PFSK-1 (cell line): ENCODE measurements around the gene MAGI1.

Source experiments
- FOXP2 ChIP-seq: optimal IDR thresholded peaks from 2 replicates; pipeline ENCODE3; 2011; ENCODE audit warnings: borderline replicate concordance, control low read depth, inconsistent platforms; ENCODE audit not compliant: insufficient read depth; ENCODE audit errors: extremely low read length, extremely low read depth
- POLR2AphosphoS5 ChIP-seq: IDR thresholded peaks from 2 replicates; pipeline ENCODE4 v1.6.1; 2012; ENCODE audit warnings: low read depth, mild to moderate bottlenecking, control low read depth, low read length, moderate library complexity
- REST ChIP-seq, 2 experiments: IDR thresholded peaks; 2 replicates each; pipeline versions ENCODE4 v1.6.1 to v1.8.0; 2011 to 2012; ENCODE audit warnings: low read depth in 2 of 2, low read length in 2 of 2, control low read depth in 1 of 2, inconsistent platforms in 1 of 2, mild to moderate bottlenecking in 1 of 2, moderate library complexity in 1 of 2; ENCODE audit not compliant: insufficient read depth in 1 of 2
- SIN3A ChIP-seq: IDR thresholded peaks from 2 replicates; pipeline ENCODE4 v1.6.1; 2012; ENCODE audit warnings: mild to moderate bottlenecking, low read length, moderate library complexity, borderline replicate concordance; ENCODE audit not compliant: insufficient read depth
- TAF1 ChIP-seq: IDR thresholded peaks from 2 replicates; pipeline ENCODE4 v1.6.1; 2012; ENCODE audit warnings: low read length, control low read depth, borderline replicate concordance; ENCODE audit not compliant: insufficient read depth

MAGI1 gene

GRCh38 chr3:65811086-65811761 is 227.5 kb downstream of the MAGI1 start:
- TF ChIP-seq TAF1 (no peak), SIN3A (no peak), REST (IDR thresholded peaks at IDR 0.05; ENCODE audit: insufficient read depth in 1 of 2, low read depth in 2 of 2, low read length in 2 of 2) (no peak), POLR2AphosphoS5 (no peak), FOXP2 (no peak)

DNA sequence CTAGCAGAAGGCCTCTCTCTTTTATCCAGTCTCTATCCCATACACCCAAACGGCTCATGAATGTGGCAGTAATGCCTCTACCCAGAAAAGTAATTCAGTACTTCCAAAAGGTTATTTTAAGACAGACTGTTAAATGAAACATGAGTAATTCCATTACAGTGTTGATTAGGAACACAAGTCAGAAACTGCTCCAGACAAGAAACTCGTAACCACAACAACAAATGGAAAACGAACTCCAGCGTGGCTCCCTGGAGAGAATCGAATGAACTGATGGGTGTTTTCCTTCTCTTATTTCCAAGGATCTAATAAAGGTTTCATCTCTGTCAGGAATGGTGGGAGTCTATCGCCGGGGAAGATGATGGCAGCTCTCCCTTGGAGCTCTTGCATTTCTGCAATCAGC is 228.4 kb downstream of the MAGI1 start:
- no peak for TF ChIP-seq POLR2AphosphoS5

DNA sequence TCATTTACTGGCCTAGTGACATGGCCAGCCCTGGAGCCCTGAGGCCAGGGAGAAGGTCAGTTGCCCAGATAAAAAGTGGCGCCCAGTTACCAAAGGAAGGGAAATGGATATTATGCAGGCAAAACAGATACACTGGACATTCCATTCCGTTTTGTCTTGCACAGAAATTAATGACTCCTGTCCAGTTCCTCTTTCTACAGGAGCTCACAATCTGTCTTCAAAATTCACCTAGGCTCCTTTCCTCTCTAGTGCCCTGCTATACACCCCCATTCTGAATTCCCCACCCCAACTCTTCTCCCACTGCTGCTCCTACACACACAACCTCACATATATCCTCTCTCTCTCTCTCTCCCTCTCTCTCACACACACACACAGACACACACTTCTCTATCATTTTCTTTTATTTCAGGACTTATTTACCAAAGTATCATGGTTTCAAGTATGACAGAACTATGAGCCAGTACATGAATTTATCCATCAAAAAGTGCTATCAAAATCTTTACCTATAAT is 229.0 kb downstream of the MAGI1 start:
- TF ChIP-seq POLR2AphosphoS5 (no peak), TAF1 (no peak), REST (IDR thresholded peaks at IDR 0.05; ENCODE audit: insufficient read depth in 1 of 2, low read depth in 2 of 2, low read length in 2 of 2) (no peak), FOXP2 (no peak), SIN3A (no peak)

GRCh38 chr3:65808824-65809223 is 229.9 kb downstream of the MAGI1 start:
- TF ChIP-seq FOXP2 = no peak

- no peak for TF ChIP-seq REST (IDR thresholded peaks at IDR 0.05; ENCODE audit: insufficient read depth in 1 of 2, low read depth in 2 of 2, low read length in 2 of 2)
- no peak for TF ChIP-seq FOXP2
- no peak for TF ChIP-seq POLR2AphosphoS5
- TF ChIP-seq SIN3A = no peak
- TF ChIP-seq TAF1 = no peak
Observed at GRCh38 chr3:65808407-65808806, 230.3 kb downstream of the MAGI1 start.

- TF ChIP-seq REST (IDR thresholded peaks at IDR 0.05; ENCODE audit: insufficient read depth in 1 of 2, low read depth in 2 of 2, low read length in 2 of 2) = no peak
- no peak for TF ChIP-seq SIN3A
- TF ChIP-seq POLR2AphosphoS5 = no peak
- TF ChIP-seq TAF1 = no peak
- TF ChIP-seq FOXP2 = no peak
Observed at GRCh38 chr3:65807225-65807624, 231.5 kb downstream of the MAGI1 start.
